ENCODE measurements around the gene TACO1. TPM values are rescaled to one million over a fixed set of nuclear protein-coding genes. Genes with fewer than 3 reads are reported as not detected.

TACO1 gene
- total RNA-seq, 4 donors from 2014 or later = 10.2 to 17.7 (median 14.6) TPM

DNA sequence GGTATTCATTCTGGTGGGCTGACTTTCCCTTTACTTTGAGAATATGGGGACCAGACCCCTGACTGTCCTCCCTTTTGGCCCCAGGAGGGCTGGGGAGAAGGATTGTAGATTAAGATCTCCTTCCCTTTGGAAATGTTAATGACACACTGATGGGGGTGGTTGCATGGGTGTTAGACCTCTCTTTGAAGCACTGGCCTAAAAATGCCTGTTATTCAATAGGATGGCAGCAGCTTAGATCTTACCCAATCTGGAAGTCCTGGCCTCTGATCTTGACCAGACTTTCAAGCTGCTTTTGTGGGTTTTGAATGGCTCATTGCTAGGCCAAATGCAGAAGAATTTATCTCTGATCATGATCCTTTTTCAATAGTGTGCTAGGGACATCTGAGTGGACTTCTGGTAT lies 47.2 kb downstream of the TACO1 start:
- TF ChIP-seq, protein P1, sequence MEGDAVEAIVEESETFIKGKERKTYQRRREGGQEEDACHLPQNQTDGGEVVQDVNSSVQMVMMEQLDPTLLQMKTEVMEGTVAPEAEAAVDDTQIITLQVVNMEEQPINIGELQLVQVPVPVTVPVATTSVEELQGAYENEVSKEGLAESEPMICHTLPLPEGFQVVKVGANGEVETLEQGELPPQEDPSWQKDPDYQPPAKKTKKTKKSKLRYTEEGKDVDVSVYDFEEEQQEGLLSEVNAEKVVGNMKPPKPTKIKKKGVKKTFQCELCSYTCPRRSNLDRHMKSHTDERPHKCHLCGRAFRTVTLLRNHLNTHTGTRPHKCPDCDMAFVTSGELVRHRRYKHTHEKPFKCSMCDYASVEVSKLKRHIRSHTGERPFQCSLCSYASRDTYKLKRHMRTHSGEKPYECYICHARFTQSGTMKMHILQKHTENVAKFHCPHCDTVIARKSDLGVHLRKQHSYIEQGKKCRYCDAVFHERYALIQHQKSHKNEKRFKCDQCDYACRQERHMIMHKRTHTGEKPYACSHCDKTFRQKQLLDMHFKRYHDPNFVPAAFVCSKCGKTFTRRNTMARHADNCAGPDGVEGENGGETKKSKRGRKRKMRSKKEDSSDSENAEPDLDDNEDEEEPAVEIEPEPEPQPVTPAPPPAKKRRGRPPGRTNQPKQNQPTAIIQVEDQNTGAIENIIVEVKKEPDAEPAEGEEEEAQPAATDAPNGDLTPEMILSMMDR (IDR thresholded peaks at IDR 0.05; ENCODE audit: low read depth) = no peak

DNA sequence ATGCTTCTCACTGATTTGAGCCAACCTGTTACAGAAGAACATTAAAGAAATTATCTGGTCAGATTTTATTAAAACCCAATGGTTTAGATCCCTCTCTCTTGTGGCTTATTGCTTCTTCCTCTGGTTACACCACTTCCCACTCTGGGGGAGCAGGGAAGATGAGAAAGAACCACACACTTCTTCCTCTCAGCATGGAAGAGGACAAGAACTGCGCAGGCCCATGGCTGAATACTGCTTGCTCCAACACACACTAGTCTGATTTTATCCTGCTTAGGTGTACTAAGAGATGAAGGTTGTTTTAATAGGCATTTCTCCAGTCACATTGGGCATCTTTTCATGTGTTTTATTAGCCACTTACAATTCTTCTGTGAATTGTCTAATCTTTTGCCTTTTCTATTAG lies 49.1 kb downstream of the TACO1 start:
- TF ChIP-seq, protein P1 (IDR thresholded peaks at IDR 0.05; ENCODE audit: low read depth) = no peak

DNA sequence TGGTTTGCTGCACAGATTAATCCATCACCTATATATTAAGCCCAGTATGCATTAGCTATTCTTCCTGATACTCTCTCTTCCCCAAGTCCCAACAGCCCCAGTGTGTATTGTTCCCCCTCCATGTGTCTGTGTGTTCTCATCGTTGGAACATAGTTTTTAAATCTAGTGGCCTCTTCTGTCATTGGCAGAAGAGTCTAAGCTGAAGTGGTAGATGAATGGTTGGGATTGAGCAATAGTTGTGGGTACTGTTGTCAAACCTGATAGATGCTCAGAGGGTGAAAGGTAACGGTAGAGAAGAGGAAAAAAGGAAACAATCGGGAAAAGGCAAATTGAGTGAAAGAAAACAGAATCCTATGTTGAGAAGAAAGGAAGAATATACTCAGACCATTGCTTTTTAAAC lies 51.4 kb downstream of the TACO1 start:
- TF ChIP-seq, protein P1 (IDR thresholded peaks at IDR 0.05; ENCODE audit: low read depth) = no peak

DNA sequence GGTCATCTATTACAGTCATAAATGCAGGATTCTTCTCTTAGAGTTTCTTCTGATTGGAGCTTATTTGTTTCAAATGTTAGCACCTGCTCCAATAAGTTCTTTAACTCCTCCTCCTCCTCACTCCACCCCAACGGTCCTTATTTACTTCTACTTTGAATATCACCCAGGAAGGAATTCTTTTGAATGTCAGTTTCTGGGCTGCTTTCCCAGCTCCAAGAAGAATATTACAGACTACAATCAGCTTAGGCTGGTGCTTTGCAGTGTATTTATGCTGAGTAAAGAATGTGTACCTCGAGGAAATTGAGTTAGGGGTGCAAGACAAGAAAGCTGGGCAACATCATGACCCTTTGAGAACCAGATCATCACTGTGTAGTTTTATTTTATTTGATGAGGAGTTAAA lies 52.4 kb downstream of the TACO1 start:
- TF ChIP-seq, protein P1 (IDR thresholded peaks at IDR 0.05; ENCODE audit: low read depth) = no peak

DNA sequence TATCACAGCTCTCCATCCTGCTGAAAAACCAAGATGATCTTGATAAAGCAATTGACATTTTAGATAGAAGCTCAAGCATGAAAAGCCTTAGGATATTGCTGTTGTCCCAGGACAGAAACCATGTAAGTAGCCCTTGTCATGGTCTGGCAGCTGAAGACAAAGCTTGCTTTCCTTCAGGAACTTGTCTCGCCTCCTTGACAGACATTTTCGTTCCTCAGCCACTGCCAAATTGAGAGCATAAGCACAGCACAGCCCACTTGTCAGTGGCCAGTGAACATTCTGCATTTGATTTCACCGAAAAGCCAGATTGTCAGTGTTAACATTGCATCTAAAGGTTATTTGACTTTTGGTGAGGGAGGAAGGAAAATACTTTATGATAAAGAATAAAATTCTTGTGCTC lies 57.1 kb downstream of the TACO1 start:
- TF ChIP-seq, protein P1 (IDR thresholded peaks at IDR 0.05; ENCODE audit: low read depth) = no peak

Small RNAs within 50 kb of the gene (small RNA-seq; reads per million reads assigned to genes)
- not detected for gene RNU6-288P

Other genes with a start within 250 kb of the TACO1 start
- gene CYB561, start 154.6 kb upstream of the TACO1 start, total RNA-seq = 10 to 100 TPM; 12.7 to 17.9 (median 14.1) TPM
- 10 to 100 TPM in 3 of 4 donors, 1 to 10 TPM in 1; 5.7 to 95.2 (median 16.8) TPM for gene ACE, start 123.8 kb upstream of the TACO1 start, total RNA-seq
- gene KCNH6, start 77.5 kb upstream of the TACO1 start, total RNA-seq = not detected
- 10 to 100 TPM; 17.9 to 32.8 (median 23.9) TPM for gene DCAF7, start 50.4 kb upstream of the TACO1 start, total RNA-seq
- gene MAP3K3, start 21.5 kb downstream of the TACO1 start, total RNA-seq = 10 to 100 TPM; 37.7 to 80.8 (median 62.0) TPM
- 10 to 100 TPM in 1 of 4 donors, 1 to 10 TPM in 3; 1.3 to 17.8 (median 6.0) TPM for gene LIMD2, start 99.2 kb downstream of the TACO1 start, total RNA-seq
- 10 to 100 TPM; 22.9 to 36.0 (median 31.8) TPM for gene STRADA, start 140.9 kb downstream of the TACO1 start, total RNA-seq
- gene CCDC47, start 172.7 kb downstream of the TACO1 start, total RNA-seq = 10 to 100 TPM; 45.6 to 60.0 (median 51.3) TPM
- 100 to 1,000 TPM; 121 to 179 (median 144) TPM for gene DDX42, start 173.3 kb downstream of the TACO1 start, total RNA-seq
- gene PSMC5, start 226.5 kb downstream of the TACO1 start, total RNA-seq = 100 to 1,000 TPM in 1 of 4 donors, 10 to 100 TPM in 3; 66.0 to 127 (median 83.2) TPM
- 10 to 100 TPM; 33.1 to 45.6 (median 38.8) TPM for gene FTSJ3, start 226.8 kb downstream of the TACO1 start, total RNA-seq
- 100 to 1,000 TPM; 101 to 246 (median 141) TPM for gene SMARCD2, start 241.8 kb downstream of the TACO1 start, total RNA-seq

All from subcutaneous adipose tissue (tissue), 4 donors.